Fibroblast of mammary gland (primary cell): ENCODE results near the gene NSFL1C.

Experiments used
- DNase-seq: peaks from one replicate; pipeline ENCODE4 v3.0.0-alpha.2; 2010; ENCODE audit warnings: low read depth
- H3K4me3 ChIP-seq: 2 replicates; pipeline ENCODE4 v1.5.1; 2011; ENCODE audit warnings: low read depth, mild to moderate bottlenecking, low read length, moderate library complexity; ENCODE audit not compliant: control insufficient read depth
- TF ChIP-seq, protein P1 (sequence below): conservative IDR thresholded peaks from 2 replicates; pipeline ENCODE4 v1.5.1; 2011; ENCODE audit warnings: low read depth, low read length, inconsistent platforms; ENCODE audit not compliant: control insufficient read depth, insufficient read depth

The NSFL1C gene

DNA sequence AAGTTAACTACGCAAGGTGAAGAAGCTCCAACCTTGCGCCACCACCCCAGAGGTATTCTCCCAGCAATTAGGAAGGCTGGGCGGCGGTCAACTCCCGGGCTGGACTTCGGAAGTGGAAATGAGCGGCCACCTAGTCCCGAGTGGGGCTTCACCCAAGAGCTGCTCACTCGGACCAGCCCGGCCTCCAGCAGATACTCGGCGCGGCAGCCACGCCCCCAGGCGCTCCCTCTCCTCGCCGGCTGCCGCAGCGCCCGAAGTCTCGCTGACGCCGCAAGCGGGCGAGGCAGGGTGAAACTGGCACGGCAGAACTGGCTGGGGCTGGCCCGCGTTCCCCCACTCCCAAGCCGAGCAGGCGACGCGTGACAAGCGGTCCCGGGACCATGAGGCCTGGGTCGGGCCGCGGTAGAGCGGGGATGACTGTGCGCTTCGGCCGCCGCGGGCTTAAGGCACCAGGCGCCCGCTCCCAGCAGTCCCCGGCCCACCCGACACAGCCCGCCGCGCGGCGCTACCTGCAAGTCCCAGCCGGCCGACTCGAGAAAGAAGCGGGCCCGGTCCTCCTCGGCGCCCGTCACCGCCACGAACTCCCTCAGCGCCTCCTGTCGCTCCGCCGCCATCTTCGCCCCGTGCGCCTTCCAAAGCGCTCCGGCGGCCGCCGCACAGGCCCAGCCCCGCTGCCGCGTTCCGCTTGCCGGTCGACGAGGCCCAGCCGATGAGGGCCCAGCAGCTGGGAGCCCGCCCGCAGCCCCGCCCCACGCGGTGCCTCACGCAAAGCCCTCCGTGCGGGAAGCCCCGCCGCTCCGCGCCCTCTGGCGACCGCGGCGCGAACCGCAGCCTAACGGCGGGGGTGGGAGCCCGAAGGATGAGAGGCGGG, at the start of gene NSFL1C:
NSFL1C (minus strand) TSS at position 639 of the 871 bp plus-strand sequence; CDS start at position 614, 25 bp downstream.
- TF ChIP-seq, protein P1, sequence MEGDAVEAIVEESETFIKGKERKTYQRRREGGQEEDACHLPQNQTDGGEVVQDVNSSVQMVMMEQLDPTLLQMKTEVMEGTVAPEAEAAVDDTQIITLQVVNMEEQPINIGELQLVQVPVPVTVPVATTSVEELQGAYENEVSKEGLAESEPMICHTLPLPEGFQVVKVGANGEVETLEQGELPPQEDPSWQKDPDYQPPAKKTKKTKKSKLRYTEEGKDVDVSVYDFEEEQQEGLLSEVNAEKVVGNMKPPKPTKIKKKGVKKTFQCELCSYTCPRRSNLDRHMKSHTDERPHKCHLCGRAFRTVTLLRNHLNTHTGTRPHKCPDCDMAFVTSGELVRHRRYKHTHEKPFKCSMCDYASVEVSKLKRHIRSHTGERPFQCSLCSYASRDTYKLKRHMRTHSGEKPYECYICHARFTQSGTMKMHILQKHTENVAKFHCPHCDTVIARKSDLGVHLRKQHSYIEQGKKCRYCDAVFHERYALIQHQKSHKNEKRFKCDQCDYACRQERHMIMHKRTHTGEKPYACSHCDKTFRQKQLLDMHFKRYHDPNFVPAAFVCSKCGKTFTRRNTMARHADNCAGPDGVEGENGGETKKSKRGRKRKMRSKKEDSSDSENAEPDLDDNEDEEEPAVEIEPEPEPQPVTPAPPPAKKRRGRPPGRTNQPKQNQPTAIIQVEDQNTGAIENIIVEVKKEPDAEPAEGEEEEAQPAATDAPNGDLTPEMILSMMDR, result peak; percentile 57
- DNase-seq, result peak; percentile 89
- H3K4me3 ChIP-seq, result peak within 1 kb of the TSS; percentile 75

GRCh38 chr20:1513801-1514200, 47.2 kb upstream of the NSFL1C start:
- no peak overlapping the region for H3K4me3 ChIP-seq
- no peak for DNase-seq
- TF ChIP-seq, protein P1, result no peak

DNA sequence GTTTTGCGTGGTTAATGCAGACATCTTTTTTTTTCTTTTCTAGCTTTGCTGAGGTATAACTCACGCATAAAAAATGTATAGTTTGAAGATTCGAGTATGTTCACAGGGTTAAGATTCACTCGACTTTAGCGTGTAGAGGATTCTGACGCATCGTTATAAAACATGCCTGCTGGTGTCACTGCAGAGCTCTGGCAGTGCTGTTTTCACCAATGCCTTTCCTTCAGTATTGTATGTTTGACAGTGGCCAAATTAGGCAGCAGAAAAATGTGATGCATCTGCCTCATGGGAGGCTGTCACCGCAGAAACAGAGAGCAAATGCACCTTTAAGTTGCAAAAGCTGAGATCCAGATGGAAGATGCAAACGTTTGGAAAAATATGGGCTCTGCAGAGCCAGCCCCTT, 42.6 kb upstream of the NSFL1C start:
- TF ChIP-seq, protein P1, result peak; percentile 53
- H3K4me3 ChIP-seq, result no peak overlapping the region
- peak; percentile 48 for DNase-seq

GRCh38 chr20:1508574-1508973, 41.9 kb upstream of the NSFL1C start:
- DNase-seq, result no peak
- H3K4me3 ChIP-seq, result no peak overlapping the region
- TF ChIP-seq, protein P1, result no peak

- no peak overlapping the region for H3K4me3 ChIP-seq
- TF ChIP-seq, protein P1, result no peak
- no peak for DNase-seq
Observed at GRCh38 chr20:1507276-1507675, 40.6 kb upstream of the NSFL1C start.

- DNase-seq, result no peak
- H3K4me3 ChIP-seq, result no peak overlapping the region
- TF ChIP-seq, protein P1, result no peak
Observed at GRCh38 chr20:1505871-1506270, 39.2 kb upstream of the NSFL1C start.

DNA sequence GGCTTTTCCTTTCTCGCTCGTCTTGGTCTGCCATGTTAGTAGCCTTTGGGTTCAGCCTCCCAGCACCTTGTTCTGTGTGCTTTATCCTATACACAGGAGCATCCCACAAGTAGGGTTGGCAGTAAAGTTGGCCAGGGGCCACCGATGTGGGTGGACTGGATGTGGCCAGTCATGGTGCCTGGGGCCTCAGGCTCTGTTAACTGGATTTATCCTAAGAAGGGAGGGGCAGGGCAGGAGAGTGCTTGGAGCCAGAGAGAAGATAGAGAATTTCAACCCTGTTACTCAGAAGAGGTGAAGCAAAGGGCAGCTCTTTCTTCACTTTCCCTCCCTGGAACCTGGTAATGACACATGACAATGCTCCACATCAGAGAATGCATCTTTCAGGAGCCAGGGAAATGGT, 38.7 kb upstream of the NSFL1C start:
- TF ChIP-seq, protein P1, result no peak
- H3K4me3 ChIP-seq, result no peak overlapping the region
- peak; percentile 6 for DNase-seq
